Activated naive CD8-positive, alpha-beta T cell treated with anti-CD3 and anti-CD28 coated beads for 36 hours (primary cell): ENCODE measurements around the gene SERPINA4. TPM values are rescaled to one million over a fixed set of nuclear protein-coding genes. Genes with fewer than 3 reads are reported as not detected.

ENCODE experiments used
- DNase-seq: peaks from one replicate; pipeline ENCODE4 v3.0.0; 2021
- H3K27ac Mint-ChIP-seq: one replicate; pipeline ENCODE4 v1.8.0; 2022; ENCODE audit warnings: mild to moderate bottlenecking, moderate library complexity, mixed read lengths
- H3K27me3 Mint-ChIP-seq: one replicate; pipeline ENCODE4 v1.8.0; 2022; ENCODE audit warnings: mild to moderate bottlenecking, mixed read lengths
- H3K36me3 Mint-ChIP-seq: one replicate; pipeline ENCODE4 v1.8.0; 2021; ENCODE audit warnings: mild to moderate bottlenecking, mixed read lengths
- H3K4me1 Mint-ChIP-seq: one replicate; pipeline ENCODE4 v1.8.0; 2021; ENCODE audit warnings: mixed read lengths
- H3K4me3 Mint-ChIP-seq: one replicate; pipeline ENCODE4 v1.8.0; 2022; ENCODE audit warnings: mild to moderate bottlenecking, moderate library complexity, mixed read lengths
- H3K9me3 Mint-ChIP-seq: one replicate; pipeline ENCODE4 v1.8.0; 2022; ENCODE audit warnings: mixed read lengths
- total RNA-seq, 2 experiments: library from RNA; stranded (reverse); gene quantifications; one replicate each; pipeline ENCODE4 v1.2.3, GENCODE V29; 2021

The SERPINA4 gene
- not detected for total RNA-seq

GRCh38 chr14:94560751-94561655 is at the start of gene SERPINA4:
Gene SERPINA4, plus strand, starts transcription at chr14:94561442. Its CDS starts 2,041 bp downstream, at chr14:94563483.
- no peak within 1 kb of the TSS for H3K4me3 Mint-ChIP-seq

GRCh38 chr14:94514351-94514750 is 46.9 kb upstream of the SERPINA4 start:
- H3K4me1 Mint-ChIP-seq = no peaks in the 10 kb centered on the region
- no peak overlapping the region for H3K27ac Mint-ChIP-seq
- peaks cover 2% of the 10 kb centered on the region for H3K9me3 Mint-ChIP-seq
- no peaks in the 10 kb centered on the region for H3K36me3 Mint-ChIP-seq
- peaks cover 3% of the 10 kb centered on the region for H3K27me3 Mint-ChIP-seq
- no peak overlapping the region for H3K4me3 Mint-ChIP-seq
- DNase-seq = no peak

More at GRCh38 chr14:94560751-94561655, at the start of gene SERPINA4:
- H3K27ac Mint-ChIP-seq = no peak within 1 kb of the TSS
- DNase-seq = no peak
- H3K36me3 Mint-ChIP-seq = no peaks in the 10 kb centered on the region
- H3K27me3 Mint-ChIP-seq = peaks cover 28% of the 10 kb centered on the region
- H3K4me1 Mint-ChIP-seq = no peaks in the 10 kb centered on the region
- H3K9me3 Mint-ChIP-seq = peaks cover 7% of the 10 kb centered on the region

GRCh38 chr14:94515426-94515825 is 45.8 kb upstream of the SERPINA4 start:
- peaks cover 3% of the 10 kb centered on the region for H3K27me3 Mint-ChIP-seq
- no peaks in the 10 kb centered on the region for H3K36me3 Mint-ChIP-seq
- no peak overlapping the region for H3K4me3 Mint-ChIP-seq
- H3K9me3 Mint-ChIP-seq = peaks cover 5% of the 10 kb centered on the region
- H3K27ac Mint-ChIP-seq = no peak overlapping the region
- DNase-seq = no peak
- H3K4me1 Mint-ChIP-seq = no peaks in the 10 kb centered on the region

- Mint-ChIP-seq H3K27ac (no peak overlapping the region), H3K36me3 (no peaks in the 10 kb centered on the region), H3K4me1 (no peaks in the 10 kb centered on the region), H3K27me3 (peaks cover 3% of the 10 kb centered on the region), H3K9me3 (peaks cover 5% of the 10 kb centered on the region), H3K4me3 (no peak overlapping the region)
- DNase-seq = no peak
Measured at GRCh38 chr14:94515856-94516255, 45.4 kb upstream of the SERPINA4 start.

- Mint-ChIP-seq H3K36me3 (no peaks in the 10 kb centered on the region), H3K9me3 (peaks cover 5% of the 10 kb centered on the region), H3K4me1 (no peaks in the 10 kb centered on the region), H3K27me3 (peaks cover 3% of the 10 kb centered on the region), H3K4me3 (no peak overlapping the region), H3K27ac (no peak overlapping the region)
- DNase-seq = no peak
Measured at GRCh38 chr14:94517248-94517640, 44.0 kb upstream of the SERPINA4 start.

GRCh38 chr14:94517641-94518257 is 43.5 kb upstream of the SERPINA4 start:
- H3K27me3 Mint-ChIP-seq = peaks cover 3% of the 10 kb centered on the region
- no peak overlapping the region for H3K27ac Mint-ChIP-seq
- no peaks in the 10 kb centered on the region for H3K36me3 Mint-ChIP-seq
- H3K9me3 Mint-ChIP-seq = peaks cover 5% of the 10 kb centered on the region
- H3K4me3 Mint-ChIP-seq = no peak overlapping the region
- H3K4me1 Mint-ChIP-seq = no peaks in the 10 kb centered on the region
- no peak for DNase-seq

- no peak for DNase-seq
- Mint-ChIP-seq H3K27ac (no peak overlapping the region), H3K4me1 (no peaks in the 10 kb centered on the region), H3K4me3 (no peak overlapping the region), H3K36me3 (no peaks in the 10 kb centered on the region), H3K9me3 (peaks cover 5% of the 10 kb centered on the region), H3K27me3 (peaks cover 11% of the 10 kb centered on the region)
Measured at GRCh38 chr14:94521375-94522114, 39.7 kb upstream of the SERPINA4 start.

- peaks cover 14% of the 10 kb centered on the region for H3K27me3 Mint-ChIP-seq
- H3K4me3 Mint-ChIP-seq = no peak overlapping the region
- no peak overlapping the region for H3K27ac Mint-ChIP-seq
- no peaks in the 10 kb centered on the region for H3K36me3 Mint-ChIP-seq
- no peak for DNase-seq
- peaks cover 5% of the 10 kb centered on the region for H3K9me3 Mint-ChIP-seq
- H3K4me1 Mint-ChIP-seq = no peaks in the 10 kb centered on the region
Measured at GRCh38 chr14:94522115-94522724, 39.0 kb upstream of the SERPINA4 start.

GRCh38 chr14:94523265-94523664 is 38.0 kb upstream of the SERPINA4 start:
- no peak for DNase-seq
- Mint-ChIP-seq H3K9me3 (peaks cover 5% of the 10 kb centered on the region), H3K27me3 (peaks cover 14% of the 10 kb centered on the region), H3K27ac (no peak overlapping the region), H3K4me1 (no peaks in the 10 kb centered on the region), H3K4me3 (no peak overlapping the region), H3K36me3 (no peaks in the 10 kb centered on the region)

GRCh38 chr14:94524093-94524492 is 37.1 kb upstream of the SERPINA4 start:
- H3K27me3 Mint-ChIP-seq = peaks cover 14% of the 10 kb centered on the region
- no peak overlapping the region for H3K27ac Mint-ChIP-seq
- peaks cover 3% of the 10 kb centered on the region for H3K9me3 Mint-ChIP-seq
- no peaks in the 10 kb centered on the region for H3K4me1 Mint-ChIP-seq
- H3K36me3 Mint-ChIP-seq = no peaks in the 10 kb centered on the region
- no peak for DNase-seq
- no peak overlapping the region for H3K4me3 Mint-ChIP-seq

- Mint-ChIP-seq H3K9me3 (peaks cover 3% of the 10 kb centered on the region), H3K36me3 (no peaks in the 10 kb centered on the region), H3K27me3 (peaks cover 7% of the 10 kb centered on the region), H3K27ac (no peak overlapping the region), H3K4me3 (no peak overlapping the region), H3K4me1 (no peaks in the 10 kb centered on the region)
- DNase-seq = no peak
Measured at GRCh38 chr14:94531187-94531586, 30.1 kb upstream of the SERPINA4 start.

- DNase-seq = no peak
- H3K27ac Mint-ChIP-seq = no peak overlapping the region
- peaks cover 3% of the 10 kb centered on the region for H3K9me3 Mint-ChIP-seq
- H3K4me1 Mint-ChIP-seq = no peaks in the 10 kb centered on the region
- no peaks in the 10 kb centered on the region for H3K36me3 Mint-ChIP-seq
- H3K4me3 Mint-ChIP-seq = no peak overlapping the region
- peaks cover 4% of the 10 kb centered on the region for H3K27me3 Mint-ChIP-seq
Measured at GRCh38 chr14:94532447-94532846, 28.8 kb upstream of the SERPINA4 start.

GRCh38 chr14:94535506-94535905 is 25.7 kb upstream of the SERPINA4 start:
- Mint-ChIP-seq H3K9me3 (peaks cover 3% of the 10 kb centered on the region), H3K4me1 (no peaks in the 10 kb centered on the region), H3K4me3 (no peak overlapping the region), H3K27ac (no peak overlapping the region), H3K27me3 (peaks cover 18% of the 10 kb centered on the region), H3K36me3 (no peaks in the 10 kb centered on the region)
- no peak for DNase-seq

- Mint-ChIP-seq H3K4me1 (no peaks in the 10 kb centered on the region), H3K27ac (no peak overlapping the region), H3K4me3 (no peak overlapping the region), H3K9me3 (peaks cover 3% of the 10 kb centered on the region), H3K27me3 (peaks cover 22% of the 10 kb centered on the region), H3K36me3 (no peaks in the 10 kb centered on the region)
- no peak for DNase-seq
Measured at GRCh38 chr14:94536836-94537235, 24.4 kb upstream of the SERPINA4 start.
